Measurements from ENCODE around the gene SYT3.

DNA sequence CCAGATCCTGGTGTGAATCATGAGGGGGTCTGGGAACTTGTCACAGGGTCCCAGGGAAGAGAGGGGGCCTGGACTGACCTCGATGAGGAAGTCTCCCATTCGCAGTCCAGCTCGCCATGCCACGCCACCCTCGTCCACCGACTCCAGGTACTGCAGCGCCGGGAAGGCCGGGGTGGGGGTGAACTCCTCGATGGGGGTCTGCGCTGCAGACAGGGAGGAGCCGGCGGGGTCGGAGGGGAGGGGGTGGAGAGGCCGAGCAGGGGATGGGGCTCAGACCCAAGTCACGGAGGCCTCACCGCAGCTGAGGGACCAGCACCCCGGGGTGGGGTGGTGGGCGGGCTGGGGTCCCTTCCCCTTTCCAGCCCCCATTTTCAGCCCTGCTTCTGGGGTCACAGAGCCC lies 49.1 kb upstream of the SYT3 start:
- TF ChIP-seq CTCF (conservative IDR thresholded peaks at IDR 0.05): no peak
- no peak for TF ChIP-seq ZFX (IDR thresholded peaks at IDR 0.05)

Measured in C4-2B (cell line).